GM19099 (cell line): ENCODE measurements around the gene HEMGN.

Source experiments
- POLR2A ChIP-seq: IDR thresholded peaks from 3 replicates; pipeline ENCODE4 v1.6.1; 2011; ENCODE audit warnings: low read depth; ENCODE audit not compliant: insufficient read length; ENCODE audit errors: extremely low read depth

Gene HEMGN, protein sequence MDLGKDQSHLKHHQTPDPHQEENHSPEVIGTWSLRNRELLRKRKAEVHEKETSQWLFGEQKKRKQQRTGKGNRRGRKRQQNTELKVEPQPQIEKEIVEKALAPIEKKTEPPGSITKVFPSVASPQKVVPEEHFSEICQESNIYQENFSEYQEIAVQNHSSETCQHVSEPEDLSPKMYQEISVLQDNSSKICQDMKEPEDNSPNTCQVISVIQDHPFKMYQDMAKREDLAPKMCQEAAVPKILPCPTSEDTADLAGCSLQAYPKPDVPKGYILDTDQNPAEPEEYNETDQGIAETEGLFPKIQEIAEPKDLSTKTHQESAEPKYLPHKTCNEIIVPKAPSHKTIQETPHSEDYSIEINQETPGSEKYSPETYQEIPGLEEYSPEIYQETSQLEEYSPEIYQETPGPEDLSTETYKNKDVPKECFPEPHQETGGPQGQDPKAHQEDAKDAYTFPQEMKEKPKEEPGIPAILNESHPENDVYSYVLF

DNA sequence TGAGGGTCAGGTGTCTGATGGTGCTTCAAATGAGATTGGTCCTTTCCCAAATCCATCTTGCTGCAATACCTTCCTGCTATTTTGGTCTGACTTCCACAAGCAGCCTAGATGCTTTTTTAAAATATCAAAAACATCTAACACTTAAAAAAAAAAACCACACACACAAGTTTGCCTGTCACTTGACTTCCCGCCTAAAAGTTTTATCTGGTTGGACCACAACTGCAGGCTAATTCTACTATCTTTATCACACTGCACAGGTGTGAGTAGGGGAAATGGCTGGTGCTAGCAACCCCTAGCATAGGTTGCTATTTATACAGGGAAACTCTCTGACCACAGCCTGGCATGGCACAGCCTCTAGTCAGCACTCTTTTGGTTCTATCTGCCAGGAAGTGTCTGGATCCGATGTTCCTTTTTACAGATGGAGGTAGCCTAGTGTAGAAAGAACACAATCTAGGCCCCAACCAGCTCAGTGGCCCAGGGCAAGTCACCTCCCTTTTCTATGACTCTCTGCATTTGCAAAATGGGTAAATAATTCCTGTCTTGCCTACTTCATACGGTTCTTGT, at the start of gene HEMGN:
HEMGN (minus strand) TSS at position 92 of the 564 bp plus-strand sequence; CDS start at position 56, 36 bp downstream.
- TF ChIP-seq POLR2A, result no peak

DNA sequence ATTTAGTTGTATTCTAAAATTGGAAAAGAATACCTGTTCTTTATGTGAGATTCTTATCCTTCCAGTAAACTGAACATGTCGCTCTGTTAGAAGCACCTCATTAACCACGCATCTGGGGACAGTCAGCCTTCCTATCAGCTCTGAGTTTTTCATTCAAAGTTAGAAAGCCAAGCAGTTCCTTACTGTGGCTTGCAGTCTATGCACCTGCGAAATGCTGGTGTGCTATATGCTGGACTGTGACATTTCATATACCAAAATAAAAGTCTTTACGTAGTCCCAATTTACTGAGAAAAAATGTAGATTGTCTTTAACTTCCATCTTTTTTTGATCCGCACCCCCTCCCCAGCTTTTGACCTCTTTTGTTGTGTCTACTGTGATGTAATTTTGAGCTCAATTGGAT, 49.5 kb upstream of the HEMGN start:
- no peak for TF ChIP-seq POLR2A

DNA sequence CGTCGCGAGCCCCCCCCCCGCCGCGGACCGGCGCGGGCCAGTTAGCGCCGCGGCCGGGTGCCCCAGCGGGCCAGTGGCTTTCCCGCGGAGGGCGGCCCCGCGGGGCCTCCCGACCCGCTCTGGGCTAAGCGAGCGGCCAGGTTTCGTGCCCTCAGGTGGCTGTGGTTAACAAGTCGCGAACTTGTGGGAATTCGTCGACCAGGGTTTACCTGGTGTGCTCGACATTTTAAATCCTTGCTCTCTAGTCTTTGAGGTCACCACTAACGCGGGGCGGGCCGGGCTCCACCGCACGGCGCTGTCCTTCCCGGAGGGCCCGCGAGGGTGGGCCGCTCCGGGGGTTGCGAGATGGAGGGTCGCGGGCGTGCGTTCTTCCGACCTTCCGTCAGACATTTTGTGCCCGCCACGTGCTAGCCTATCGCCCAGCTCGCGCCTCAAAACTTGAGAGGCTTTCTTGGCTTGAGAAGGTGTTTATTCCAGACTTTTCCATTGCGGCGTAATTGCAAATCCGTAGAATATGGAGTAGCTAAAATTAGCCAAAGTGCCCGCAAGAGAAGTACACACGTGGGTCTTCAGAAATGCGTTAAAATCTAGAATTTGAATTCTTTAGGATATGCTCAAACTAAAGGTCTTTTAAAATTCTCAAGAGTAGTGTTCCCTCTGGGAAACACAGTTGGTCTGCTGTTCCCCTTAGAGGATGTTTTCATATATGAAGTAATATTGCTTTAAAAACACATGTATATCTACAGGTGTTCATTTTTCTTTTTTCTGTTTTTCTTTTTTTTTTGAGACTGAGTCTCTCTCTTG, 47.3 kb upstream of the HEMGN start:
- TF ChIP-seq POLR2A, result no peak

GRCh38 chr9:97984188-97985057, 46.5 kb upstream of the HEMGN start:
- TF ChIP-seq POLR2A, result peak; percentile 71

DNA sequence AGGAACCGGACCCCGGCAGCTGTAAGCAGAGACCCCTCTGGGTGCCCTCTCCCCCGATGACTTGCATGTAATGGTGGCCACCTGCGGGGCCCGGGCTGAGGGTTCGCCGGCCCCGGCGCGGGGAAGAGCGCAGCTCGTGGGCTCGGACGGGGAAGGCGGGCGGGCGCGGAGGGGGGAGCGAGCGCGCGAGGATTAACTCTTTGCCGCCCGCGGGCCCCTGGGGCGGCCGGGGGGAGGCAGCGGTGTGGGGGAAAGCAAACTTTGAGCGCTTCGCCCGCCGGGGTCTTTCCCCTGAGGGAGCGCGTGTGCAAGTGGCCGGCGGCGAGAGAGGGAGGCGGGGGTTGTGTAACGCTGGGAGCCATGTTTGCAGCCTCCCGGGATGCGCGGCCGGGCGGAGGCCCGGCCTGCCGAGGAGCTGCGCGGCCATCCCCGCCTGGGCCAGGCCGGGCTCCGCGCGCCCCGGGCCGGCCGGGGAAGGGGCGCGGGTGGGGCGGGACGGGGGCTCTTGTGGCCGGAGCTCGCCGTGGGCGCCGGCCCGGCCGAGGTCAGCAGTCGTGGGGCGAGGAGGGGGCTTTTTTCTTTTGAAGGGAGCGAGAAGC, 45.7 kb upstream of the HEMGN start:
- TF ChIP-seq POLR2A, result no peak

GRCh38 chr9:97982683-97983588, 45.0 kb upstream of the HEMGN start, which contains the start of gene ANP32B:
Gene ANP32B (plus strand): TSS chr9:97983341. CDS start chr9:97983556, 215 bp downstream.
- peak; percentile 64 for TF ChIP-seq POLR2A

DNA sequence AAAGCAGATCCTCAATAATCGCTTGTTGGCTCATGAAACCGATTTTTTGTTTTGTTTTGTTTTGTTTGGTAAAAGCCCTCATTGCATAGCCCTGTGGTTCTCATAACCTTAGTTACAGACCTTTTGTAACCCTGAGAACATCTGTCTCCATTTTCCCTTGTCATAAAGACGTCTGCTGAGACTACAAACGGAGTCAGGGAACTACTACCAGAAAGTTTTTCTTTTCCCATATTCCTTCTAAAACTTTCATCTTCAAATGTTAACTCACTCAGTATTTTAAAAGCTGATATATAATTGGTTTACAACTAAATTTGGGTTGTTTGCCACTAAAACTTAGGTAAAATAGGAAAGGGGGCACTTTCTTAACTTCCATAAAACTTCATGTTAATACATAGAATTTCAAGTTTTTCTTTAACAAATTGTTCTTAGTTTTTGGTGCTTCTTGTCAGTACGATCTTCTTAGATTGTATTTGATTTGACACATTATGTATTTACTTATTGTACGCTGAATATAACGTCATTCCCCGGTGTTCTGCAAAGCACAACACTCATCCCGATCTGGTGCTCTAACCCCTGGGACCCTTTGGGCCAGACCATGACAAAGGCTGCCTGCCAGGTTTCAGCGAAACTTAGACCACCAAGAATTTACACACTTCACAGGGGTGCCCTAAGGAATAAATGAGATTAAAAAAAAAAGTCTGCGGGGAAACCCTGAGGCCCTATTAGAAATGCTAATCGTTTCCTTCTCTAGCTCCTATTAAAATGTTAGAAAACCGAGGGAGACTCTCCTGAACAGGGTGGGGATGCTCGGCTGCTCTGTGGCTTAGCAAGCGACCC, 44.1 kb upstream of the HEMGN start:
- TF ChIP-seq POLR2A, result no peak

GRCh38 chr9:97980918-97981845, 43.2 kb upstream of the HEMGN start:
- TF ChIP-seq POLR2A, result no peak

GRCh38 chr9:97980479-97980803, 42.5 kb upstream of the HEMGN start:
- TF ChIP-seq POLR2A, result no peak

DNA sequence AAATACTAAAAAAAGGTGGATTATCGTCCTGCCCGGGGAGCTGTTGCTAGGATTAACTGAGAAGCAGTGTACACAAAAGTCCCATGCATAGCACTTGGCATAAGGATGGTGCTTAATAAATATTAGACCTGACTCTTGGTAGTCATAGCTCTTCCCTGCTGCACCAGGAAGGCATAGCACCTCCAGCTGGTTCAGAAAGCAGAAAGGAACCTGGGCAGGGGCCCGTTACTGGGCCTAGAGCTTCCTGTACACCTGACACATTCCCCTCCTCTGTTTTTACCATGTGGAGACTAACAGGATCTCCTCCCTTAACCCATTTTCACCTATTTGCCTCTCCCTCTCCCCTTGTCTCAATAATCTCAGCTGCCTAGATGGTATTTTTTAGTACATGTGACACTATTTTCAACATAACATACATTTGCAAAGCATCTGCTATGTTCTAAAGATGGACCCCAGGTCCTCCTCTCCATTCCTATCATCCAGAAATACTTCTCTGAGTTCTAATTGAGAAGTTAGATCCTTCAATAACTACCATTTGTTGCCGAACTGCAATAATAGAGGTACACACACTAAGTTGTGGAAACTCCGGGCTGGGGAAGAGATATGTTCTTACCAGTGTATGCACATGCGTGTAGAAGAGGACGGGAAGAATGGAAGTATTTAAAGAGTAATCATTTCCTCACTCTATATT, 42.0 kb upstream of the HEMGN start:
- TF ChIP-seq POLR2A, result no peak

DNA sequence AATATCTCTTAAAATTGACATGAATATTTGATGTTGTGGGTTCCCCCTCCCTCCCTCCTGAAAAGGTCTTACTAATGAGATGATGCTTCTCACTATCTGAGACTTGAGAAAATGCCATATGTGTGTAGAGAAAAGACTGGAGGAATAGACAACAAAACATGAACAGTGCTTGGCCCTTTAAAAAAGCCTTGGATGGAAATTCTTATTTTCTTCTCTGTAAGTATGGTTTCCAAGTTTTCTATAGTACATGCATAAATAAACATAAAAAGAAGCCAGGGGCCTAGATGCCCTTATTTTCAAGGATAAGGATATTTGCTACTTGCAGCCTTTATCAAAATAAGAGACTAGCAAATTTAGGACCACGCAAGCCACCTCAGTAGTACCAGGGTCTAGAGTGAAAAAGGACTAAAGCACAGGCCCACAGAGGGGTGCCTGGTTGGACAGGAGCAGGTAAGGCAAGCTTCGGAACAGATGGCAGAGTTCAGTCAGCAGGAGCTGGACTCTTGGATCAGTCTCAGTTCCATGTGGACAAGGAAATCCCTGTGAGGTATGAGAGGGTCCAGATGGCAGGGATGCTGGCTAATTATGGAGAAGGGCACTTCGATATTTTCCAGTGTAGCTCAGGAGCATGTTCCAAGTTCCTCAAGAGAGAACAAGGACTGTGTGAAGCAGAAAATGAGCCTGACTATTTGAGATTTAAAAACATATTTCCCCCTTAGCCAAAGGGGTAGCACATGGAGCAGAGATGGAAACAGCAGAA, 40.6 kb upstream of the HEMGN start:
- TF ChIP-seq POLR2A, result no peak
